Vagina (tissue), 2 donors: Measurements from ENCODE around the gene RSBN1.

Source experiments
- CTCF ChIP-seq, 3 experiments: fragments of 450-650 bp in 2 of 3; fragments of 200-600 bp in 1 of 3; sonication (generic) in 1 of 3; IDR thresholded peaks; one replicate each; pipeline ENCODE4 v1.5.1; 2017 to 2019; ENCODE audit warnings: antibody characterized with exemption in 3 of 3, mild to moderate bottlenecking in 2 of 3, moderate library complexity in 2 of 3
- POLR2A ChIP-seq, 2 donors: fragments of 450-650 bp; IDR thresholded peaks; one replicate each; pipeline ENCODE4 v1.6.1; 2017; ENCODE audit warnings: antibody characterized with exemption in 2 of 2, mild to moderate bottlenecking in 2 of 2, moderate library complexity in 2 of 2

GRCh38 chr1:113769601-113769970 lies 42.7 kb downstream of the RSBN1 start:
- no peak for TF ChIP-seq CTCF (IDR thresholded peaks at IDR 0.05)
- TF ChIP-seq POLR2A (IDR thresholded peaks at IDR 0.05), result no peak
